ENCODE data around the gene CTXN1. TPM values are rescaled to one million over a fixed set of nuclear protein-coding genes. Genes with fewer than 3 reads are reported as not detected.

Gene CTXN1
- total and polyA plus RNA-seq, 2 of the 4 experiments (the other 2 are of a cell fraction), result 0.36 to 7.4 TPM

DNA sequence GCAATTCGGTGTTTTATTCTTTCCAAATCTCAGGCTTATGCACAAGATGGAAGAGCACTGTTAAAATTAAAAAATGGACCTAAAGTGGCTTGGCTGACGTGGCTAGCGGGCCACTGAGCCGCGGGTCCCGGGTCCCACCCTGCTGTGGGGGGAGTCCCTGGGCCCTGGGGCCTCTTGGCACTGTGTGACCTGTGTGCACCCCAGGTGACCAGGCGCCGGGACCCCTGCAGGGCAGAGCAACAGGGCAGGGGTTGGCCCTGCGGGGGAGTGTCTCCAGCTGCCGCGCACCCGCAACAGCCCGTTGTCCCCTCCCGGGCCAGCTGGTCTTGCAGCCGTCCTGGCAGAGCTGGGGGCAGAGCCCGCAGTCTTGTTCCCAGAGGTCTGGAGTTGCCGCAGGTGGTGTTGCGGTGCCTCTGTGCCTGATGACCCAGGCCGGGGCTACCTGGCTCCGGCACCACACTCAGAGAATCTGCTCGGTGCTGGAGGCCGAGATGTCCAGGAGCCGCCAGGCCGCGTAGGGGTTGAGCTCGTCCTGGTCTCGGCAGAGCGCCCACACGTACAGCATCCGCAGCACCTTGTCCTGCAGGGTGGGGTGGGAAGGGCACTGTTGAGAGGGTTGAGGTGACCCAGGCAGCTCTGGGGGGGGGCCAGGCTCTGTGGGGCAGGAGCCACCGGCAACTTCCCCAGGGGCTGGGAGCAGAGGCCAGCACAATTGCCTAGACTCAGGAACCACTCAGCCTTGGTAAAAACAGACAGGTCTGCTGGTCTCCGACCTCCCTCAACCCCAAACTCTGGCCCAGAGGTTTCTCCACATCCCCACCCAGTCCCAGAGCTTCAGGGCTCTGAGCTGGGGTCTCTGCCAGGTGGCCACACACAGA lies 1.0 kb upstream of the CTXN1 start (continued):
- TF ChIP-seq, protein P1, sequence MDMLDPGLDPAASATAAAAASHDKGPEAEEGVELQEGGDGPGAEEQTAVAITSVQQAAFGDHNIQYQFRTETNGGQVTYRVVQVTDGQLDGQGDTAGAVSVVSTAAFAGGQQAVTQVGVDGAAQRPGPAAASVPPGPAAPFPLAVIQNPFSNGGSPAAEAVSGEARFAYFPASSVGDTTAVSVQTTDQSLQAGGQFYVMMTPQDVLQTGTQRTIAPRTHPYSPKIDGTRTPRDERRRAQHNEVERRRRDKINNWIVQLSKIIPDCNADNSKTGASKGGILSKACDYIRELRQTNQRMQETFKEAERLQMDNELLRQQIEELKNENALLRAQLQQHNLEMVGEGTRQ (IDR thresholded peaks at IDR 0.05; ENCODE audit: low read depth, low read length), result no peak
- TF ChIP-seq, protein P2, sequence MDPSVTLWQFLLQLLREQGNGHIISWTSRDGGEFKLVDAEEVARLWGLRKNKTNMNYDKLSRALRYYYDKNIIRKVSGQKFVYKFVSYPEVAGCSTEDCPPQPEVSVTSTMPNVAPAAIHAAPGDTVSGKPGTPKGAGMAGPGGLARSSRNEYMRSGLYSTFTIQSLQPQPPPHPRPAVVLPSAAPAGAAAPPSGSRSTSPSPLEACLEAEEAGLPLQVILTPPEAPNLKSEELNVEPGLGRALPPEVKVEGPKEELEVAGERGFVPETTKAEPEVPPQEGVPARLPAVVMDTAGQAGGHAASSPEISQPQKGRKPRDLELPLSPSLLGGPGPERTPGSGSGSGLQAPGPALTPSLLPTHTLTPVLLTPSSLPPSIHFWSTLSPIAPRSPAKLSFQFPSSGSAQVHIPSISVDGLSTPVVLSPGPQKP (IDR thresholded peaks at IDR 0.05; ENCODE audit: borderline replicate concordance, low read depth, low read length), result no peak

Data from IMR-90 (cell line).